ENCODE results near the gene TNNI3.
"Not testable (repeated sequence)": the region's sequence is repeated elsewhere in the genome, so short reads cannot be mapped to it uniquely, and the experiment has no call there.

TNNI3 gene

GRCh38 chr19:55113570-55114039 is 43.9 kb downstream of the TNNI3 start:
- DNase-seq (ENCODE audit: low spot score): peak; percentile 49

DNA sequence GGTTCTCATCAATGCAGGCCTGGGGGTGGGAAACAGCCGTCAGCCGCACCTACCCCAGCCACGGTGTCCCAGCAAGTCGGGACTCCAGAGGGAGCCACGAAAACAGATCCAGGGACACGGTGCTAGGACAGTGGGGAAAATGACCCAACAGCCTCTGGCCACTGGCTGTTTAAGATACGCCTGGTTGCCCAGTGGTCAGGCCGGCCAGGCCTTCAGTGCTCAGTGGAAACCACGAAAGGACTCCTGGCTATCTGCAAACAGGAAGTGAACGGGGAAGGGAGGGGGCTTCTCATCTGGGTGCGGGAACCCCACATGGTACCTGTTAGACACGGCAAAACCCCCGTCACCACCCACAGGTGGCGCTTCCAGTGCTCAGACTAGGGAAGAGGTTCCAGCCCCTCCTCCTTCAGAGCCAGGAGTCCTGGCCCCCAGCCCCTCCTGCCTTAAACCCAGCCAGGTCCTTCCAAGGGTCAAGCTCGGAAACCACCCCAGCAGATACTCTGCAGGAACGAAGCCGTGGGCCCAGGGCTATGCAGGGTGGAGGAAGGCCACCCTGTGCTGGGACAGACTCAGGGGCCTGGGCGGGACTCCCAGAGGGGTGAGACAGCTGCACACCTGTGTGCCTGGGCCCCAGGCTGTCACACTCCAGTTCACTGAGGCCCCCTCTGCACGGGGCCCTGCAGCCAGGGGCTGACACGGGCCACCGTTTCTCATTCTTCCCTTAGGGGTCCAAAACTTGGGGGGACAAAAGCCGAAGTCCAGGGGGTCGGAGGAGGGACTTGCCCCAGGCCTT is 44.6 kb downstream of the TNNI3 start:
- DNase-seq (ENCODE audit: low spot score): no peak

GRCh38 chr19:55112246-55112776 is 45.2 kb downstream of the TNNI3 start:
- DNase-seq (ENCODE audit: low spot score): no peak

DNA sequence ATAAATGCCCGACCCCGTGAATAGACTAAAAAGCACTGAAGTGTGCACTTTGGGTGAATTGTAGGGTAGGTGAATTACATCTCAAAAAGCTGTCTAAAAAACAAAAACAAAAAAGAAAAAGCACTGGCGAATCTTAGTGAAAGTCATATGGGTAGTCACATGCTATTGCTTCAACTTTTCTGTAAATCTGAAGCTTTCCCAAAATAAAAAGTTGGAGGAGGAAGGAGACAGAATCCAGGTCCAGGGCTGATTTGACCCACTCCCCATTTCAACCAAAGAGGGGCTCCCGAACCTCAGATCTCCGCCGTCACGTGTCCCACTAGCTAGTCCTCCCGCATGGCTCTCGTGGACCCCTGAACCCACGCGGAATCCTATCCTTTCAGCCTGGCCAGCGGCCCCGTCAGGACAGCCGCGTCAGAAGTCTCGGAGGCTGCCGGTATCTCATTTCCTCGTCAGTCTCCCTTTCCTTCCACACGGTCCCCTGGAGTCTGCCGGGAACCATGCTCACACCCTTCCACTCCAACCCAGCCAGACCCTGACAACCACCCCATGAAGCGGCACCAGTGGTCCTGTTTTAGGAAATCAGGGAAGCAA is 46.2 kb downstream of the TNNI3 start:
- no peak for DNase-seq (ENCODE audit: low spot score)

DNA sequence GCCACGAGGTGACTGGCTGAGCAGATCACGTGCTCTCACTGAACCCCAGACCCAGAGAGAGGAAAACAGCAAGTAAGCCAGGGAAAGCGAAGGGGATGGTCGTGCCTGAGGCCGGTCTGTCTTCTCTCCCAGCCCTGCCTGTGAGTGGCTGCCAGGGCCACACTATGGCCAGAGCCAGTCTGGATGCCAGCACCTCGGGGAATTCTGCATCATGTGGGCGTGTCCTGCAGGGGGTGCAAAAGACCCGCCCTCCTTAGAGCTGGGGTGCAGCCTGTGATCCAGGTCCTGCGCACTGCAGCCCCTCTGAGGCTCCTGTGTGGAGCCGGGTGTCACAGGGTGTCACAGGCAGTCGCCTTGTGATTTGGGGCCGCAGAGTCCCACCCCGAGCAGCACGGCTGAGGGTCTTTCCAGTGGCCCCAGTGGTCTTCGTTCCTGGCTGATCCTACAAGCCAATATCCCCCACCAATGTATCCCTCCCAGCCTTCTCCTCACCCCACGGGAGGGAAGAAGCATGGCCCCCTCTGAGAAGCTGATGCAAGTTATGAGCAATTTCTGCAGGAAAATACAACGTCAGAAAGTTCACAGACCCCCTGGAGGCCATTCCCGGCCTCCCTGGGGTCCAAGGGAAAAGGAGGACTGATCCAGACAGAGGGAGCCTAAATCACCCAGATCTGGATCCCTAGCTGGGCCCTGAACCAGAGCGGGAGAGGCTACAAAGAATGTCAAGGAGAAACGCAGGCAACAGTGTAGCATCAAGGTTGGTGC is 47.8 kb downstream of the TNNI3 start:
- DNase-seq (ENCODE audit: low spot score): no peak

DNA sequence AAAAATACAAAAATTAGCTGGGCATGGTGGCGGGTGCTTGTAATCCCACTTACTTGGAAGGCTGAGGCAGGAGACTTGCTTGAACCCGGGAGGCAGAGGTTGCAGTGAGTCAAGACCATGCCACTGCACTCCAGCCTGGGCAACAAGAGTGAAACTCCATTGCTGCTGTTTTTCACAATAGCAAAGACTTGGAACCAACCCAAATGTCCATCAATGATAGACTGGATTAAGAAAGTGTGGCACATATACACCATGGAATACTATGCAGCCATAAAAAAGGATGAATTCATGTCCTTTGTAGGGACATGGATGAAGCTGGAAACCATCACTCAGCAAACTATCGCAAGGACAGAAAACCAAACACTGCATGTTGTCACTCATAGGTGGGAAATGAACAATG is 50.3 kb downstream of the TNNI3 start:
- DNase-seq (ENCODE audit: low spot score): not testable (repeated sequence)

GRCh38 chr19:55106591-55106990 is 50.9 kb downstream of the TNNI3 start:
- DNase-seq (ENCODE audit: low spot score): no peak

DNA sequence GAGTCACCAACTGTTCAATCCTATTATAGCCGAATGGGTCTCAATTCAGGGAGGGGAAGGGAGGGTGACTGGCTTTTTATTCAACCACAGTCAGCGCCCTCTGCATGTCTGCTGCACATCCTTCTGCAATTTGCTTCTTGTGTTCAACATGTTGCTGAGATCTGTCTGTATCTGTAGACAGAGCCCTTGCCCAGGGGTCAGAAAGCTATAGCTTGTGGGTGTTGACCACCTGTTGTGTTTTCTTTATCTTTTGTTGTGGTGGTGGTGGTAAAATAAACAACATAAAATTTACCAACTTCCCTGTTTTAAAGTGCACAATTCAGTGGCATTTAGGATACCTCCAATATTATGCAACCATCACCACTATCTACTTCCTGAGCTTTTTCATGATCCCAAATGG is 52.3 kb downstream of the TNNI3 start:
- DNase-seq (ENCODE audit: low spot score): no peak

DNA sequence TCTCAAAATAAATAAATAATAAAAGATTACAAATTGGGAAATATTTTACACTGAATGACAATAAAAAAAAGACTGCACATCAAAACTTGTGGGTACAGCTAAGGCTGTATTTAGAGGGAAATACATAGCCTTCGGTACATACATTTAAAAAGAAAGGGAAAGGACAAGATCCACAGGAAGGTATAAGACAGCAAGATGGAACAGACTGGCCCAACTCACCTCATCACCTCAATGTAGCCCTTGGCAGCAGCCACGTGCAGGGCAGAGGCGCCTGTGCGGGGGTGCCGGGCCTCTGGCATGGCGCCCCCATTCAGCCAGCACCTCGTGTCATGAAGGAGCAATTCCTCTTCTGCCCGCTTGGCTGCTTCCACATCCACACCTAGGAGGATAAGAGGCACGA is 54.3 kb downstream of the TNNI3 start:
- no peak for DNase-seq (ENCODE audit: low spot score)
